WTC11 (cell line): ENCODE measurements around the gene CCDC57. TPM values are rescaled to one million over a fixed set of nuclear protein-coding genes. Genes with fewer than 3 reads are reported as not detected.

Experiments
- ATAC-seq: fragments of 200-7000 bp; cut with Tn5 transposase; 2 replicates; pipeline ENCODE4 v1.10.0; 2021; ENCODE audit warnings: mild to moderate bottlenecking, moderate library complexity
- CTCF ChIA-PET: fragments of 300-600 bp; sonication (Branson Sonifier 250); formaldehyde crosslinking; loops from one replicate; lab custom pipeline; 2021; ENCODE audit warnings: antibody characterized with exemption; lab: Charles Lee
- POLR2A ChIA-PET: fragments of 350-600 bp; sonication (Branson Sonifier 250); formaldehyde crosslinking; loops from one replicate; lab custom pipeline; 2021; ENCODE audit warnings: antibody characterized with exemption; lab: Charles Lee
- DNase-seq: peaks from one replicate; pipeline ENCODE4 v3.0.0; 2021; ENCODE audit warnings: low spot score
- H3K27ac Mint-ChIP-seq: 2 replicates; pipeline ENCODE4 v1.8.0; 2021; ENCODE audit warnings: mixed read lengths
- H3K27me3 Mint-ChIP-seq: 2 replicates; pipeline ENCODE4 v1.8.0; 2021; ENCODE audit warnings: low read depth, mild to moderate bottlenecking, moderate library complexity, mixed read lengths
- H3K36me3 Mint-ChIP-seq: 2 replicates; pipeline ENCODE4 v1.8.0; 2021; ENCODE audit warnings: mixed read lengths
- H3K4me1 Mint-ChIP-seq: 2 replicates; pipeline ENCODE4 v1.8.0; 2022; ENCODE audit warnings: mixed read lengths
- H3K4me3 Mint-ChIP-seq: 2 replicates; pipeline ENCODE4 v1.8.0; 2021; ENCODE audit warnings: mild to moderate bottlenecking, moderate library complexity, mixed read lengths
- H3K9me3 Mint-ChIP-seq: 2 replicates; pipeline ENCODE4 v1.8.0; 2021; ENCODE audit warnings: mixed read lengths
- E2F4 ChIP-seq: sonication (generic); formaldehyde crosslinking; IDR thresholded peaks from 2 replicates; pipeline ENCODE4 v1.8.1; 2022; ENCODE audit warnings: low read depth, mild to moderate bottlenecking, moderate library complexity, missing genetic modification reagents, borderline replicate concordance
- E2F5 ChIP-seq: sonication (generic); formaldehyde crosslinking; IDR thresholded peaks from 2 replicates; pipeline ENCODE4 v1.8.1; 2022; ENCODE audit warnings: mild to moderate bottlenecking, moderate library complexity, missing genetic modification reagents
- EMX1 ChIP-seq: fragments of 250-450 bp; sonication (Bioruptor Pico); IDR thresholded peaks from 2 replicates; pipeline ENCODE4 v1.8.0; 2021; ENCODE audit warnings: mild to moderate bottlenecking
- ESRRA ChIP-seq: sonication (generic); formaldehyde crosslinking; IDR thresholded peaks from 2 replicates; pipeline ENCODE4 v1.8.1; 2022; ENCODE audit warnings: mild to moderate bottlenecking, missing genetic modification reagents, borderline replicate concordance
- FOXJ3 ChIP-seq: sonication (generic); formaldehyde crosslinking; IDR thresholded peaks from 2 replicates; pipeline ENCODE4 v1.9.0; 2021; ENCODE audit warnings: missing genetic modification reagents, mild to moderate bottlenecking, borderline replicate concordance
- FOXP4 ChIP-seq: sonication (generic); formaldehyde crosslinking; IDR thresholded peaks from 2 replicates; pipeline ENCODE4 v1.8.0; 2022; ENCODE audit warnings: mild to moderate bottlenecking, missing genetic modification reagents
- GTF2I ChIP-seq: fragments of 250-450 bp; sonication (Bioruptor Pico); conservative IDR thresholded peaks from 2 replicates; pipeline ENCODE4 v1.4.0; 2021; ENCODE audit warnings: mild to moderate bottlenecking
- IRF1 ChIP-seq: sonication (generic); formaldehyde crosslinking; IDR thresholded peaks from 2 replicates; pipeline ENCODE4 v1.8.0; 2023; ENCODE audit warnings: missing genetic modification reagents
- JUN ChIP-seq: sonication (generic); formaldehyde crosslinking; IDR thresholded peaks from 2 replicates; pipeline ENCODE4 v1.8.0; 2023; ENCODE audit warnings: mild to moderate bottlenecking, missing genetic modification reagents
- KAT7 ChIP-seq: sonication (generic); formaldehyde crosslinking; IDR thresholded peaks from 2 replicates; pipeline ENCODE4 v1.8.1; 2023; ENCODE audit warnings: missing genetic modification reagents, mild to moderate bottlenecking, borderline replicate concordance
- MYBL2 ChIP-seq: sonication (generic); formaldehyde crosslinking; IDR thresholded peaks from 2 replicates; pipeline ENCODE4 v1.8.1; 2023; ENCODE audit warnings: mild to moderate bottlenecking, moderate library complexity, missing genetic modification reagents
- RELA ChIP-seq: sonication (generic); formaldehyde crosslinking; IDR thresholded peaks from 2 replicates; pipeline ENCODE4 v1.8.1; 2022; ENCODE audit warnings: missing genetic modification reagents, mild to moderate bottlenecking, borderline replicate concordance
- USF1 ChIP-seq: sonication (generic); formaldehyde crosslinking; IDR thresholded peaks from 2 replicates; pipeline ENCODE4 v1.8.0; 2022; ENCODE audit warnings: mild to moderate bottlenecking, missing genetic modification reagents
- ZNF121 ChIP-seq: sonication (generic); formaldehyde crosslinking; IDR thresholded peaks from 2 replicates; pipeline ENCODE4 v1.8.0; 2023; ENCODE audit warnings: missing genetic modification reagents
- ZNF232 ChIP-seq: sonication (generic); formaldehyde crosslinking; IDR thresholded peaks from 2 replicates; pipeline ENCODE4 v1.8.0; 2022; ENCODE audit warnings: mild to moderate bottlenecking, missing genetic modification reagents
- ZNF263 ChIP-seq: sonication (generic); formaldehyde crosslinking; IDR thresholded peaks from 2 replicates; pipeline ENCODE4 v1.8.1; 2022; ENCODE audit warnings: low read depth, mild to moderate bottlenecking, moderate library complexity, missing genetic modification reagents
- ZNF281 ChIP-seq: sonication (generic); formaldehyde crosslinking; IDR thresholded peaks from 2 replicates; pipeline ENCODE4 v1.8.0; 2023; ENCODE audit warnings: mild to moderate bottlenecking, missing genetic modification reagents
- ZNF396 ChIP-seq: fragments of 250-450 bp; sonication (Bioruptor Pico); IDR thresholded peaks from 2 replicates; pipeline ENCODE4 v1.8.0; 2021; ENCODE audit warnings: mild to moderate bottlenecking, moderate library complexity, borderline replicate concordance
- ZNF416 ChIP-seq: fragments of 250-450 bp; sonication (Bioruptor Pico); IDR thresholded peaks from 2 replicates; pipeline ENCODE4 v1.9.0; 2021; ENCODE audit warnings: mild to moderate bottlenecking, inconsistent platforms
- ZNF425 ChIP-seq: fragments of 250-450 bp; sonication (Bioruptor Pico); conservative IDR thresholded peaks from 2 replicates; pipeline ENCODE4 v1.9.0; 2021; ENCODE audit warnings: mild to moderate bottlenecking
- ZNF532 ChIP-seq: fragments of 250-450 bp; sonication (Bioruptor Pico); IDR thresholded peaks from 2 replicates; pipeline ENCODE4 v1.9.0; 2021; ENCODE audit warnings: mild to moderate bottlenecking, borderline replicate concordance
- total RNA-seq: library from RNA; stranded (reverse); gene quantifications from 3 replicates; pipeline ENCODE4 v1.2.3, GENCODE V29; 2021

Gene CCDC57
- total RNA-seq, 1 experiment from 2014 or later: 20.0 TPM

GRCh38 chr17:82230609-82231311 lies 18.1 kb upstream of the CCDC57 start:
- Mint-ChIP-seq H3K4me3 (no peak overlapping the region), H3K9me3 (no peaks in the 10 kb centered on the region), H3K36me3 (no peaks in the 10 kb centered on the region), H3K27ac (no peak overlapping the region), H3K4me1 (peaks cover 4% of the 10 kb centered on the region), H3K27me3 (peaks cover 30% of the 10 kb centered on the region)
- ChIA-PET POLR2A (interaction anchor here (1.2 kb wide), 1 partner anchor 11 kb away, joined by 4 read pairs; no protein-coding TSS in a partner anchor), CTCF (interaction anchor here (1.5 kb wide), 1 partner anchor 211 kb away, joined by 3 read pairs; no protein-coding TSS in a partner anchor)
- DNase-seq: peak; percentile 79
- ATAC-seq: peak; percentile 50
- 0 out of 2 replicates have a peak, but pooled peaks have one; percentile 36 for TF ChIP-seq ZNF121 (CRISPR knock-in tag)
- 0 out of 2 replicates have a peak, but pooled peaks have one; percentile 56 for TF ChIP-seq IRF1 (CRISPR knock-in tag)
- TF ChIP-seq KAT7 (CRISPR knock-in tag): 0 out of 2 replicates have a peak, but pooled peaks have one; percentile 26
- TF ChIP-seq ZNF416: no peak
- no peak for TF ChIP-seq FOXP4 (CRISPR knock-in tag)
- TF ChIP-seq ZNF425: no peak
- TF ChIP-seq GTF2I (CRISPR knock-in tag): 0 out of 2 replicates have a peak, but pooled peaks have one; percentile 48
- TF ChIP-seq ESRRA (CRISPR knock-in tag): no peak
- no peak for TF ChIP-seq ZNF281 (CRISPR knock-in tag)
- no peak for TF ChIP-seq ZNF532 (CRISPR knock-in tag)
- peak; percentile 61; the same call in 1 of the 2 replicates for TF ChIP-seq E2F5
- no peak for TF ChIP-seq E2F4
- TF ChIP-seq ZNF263 (CRISPR knock-in tag): no peak; the same call in 1 of the 2 replicates
- no peak for TF ChIP-seq JUN (CRISPR knock-in tag)
- no peak for TF ChIP-seq ZNF396 (CRISPR knock-in tag)
- TF ChIP-seq USF1: no peak
- no peak; the same call in 1 of the 2 replicates for TF ChIP-seq MYBL2 (CRISPR knock-in tag)
- TF ChIP-seq RELA: no peak; the same call in 1 of the 2 replicates
- TF ChIP-seq FOXJ3 (CRISPR knock-in tag): no peak
- no peak for TF ChIP-seq ZNF232 (CRISPR knock-in tag)
- TF ChIP-seq EMX1 (CRISPR knock-in tag): no peak
